GM23338 (cell line): Measurements from ENCODE around the gene NPPA.

Experiments
- POLR2AphosphoS5 ChIP-seq: IDR thresholded peaks from 2 replicates; pipeline ENCODE4 v1.6.1; 2016; ENCODE audit warnings: antibody characterized with exemption, low read depth
- ZNF114 ChIP-seq: fragments of 250-450 bp; sonication (Bioruptor Pico); IDR thresholded peaks from 2 replicates; pipeline ENCODE4 v1.5.0; 2020; ENCODE audit warnings: mild to moderate bottlenecking, moderate library complexity

- TF ChIP-seq POLR2AphosphoS5 (no peak), ZNF114 (CRISPR knock-in tag) (no peak)
These were observed 35.4 kb upstream of the NPPA start for GRCh38 chr1:11882814-11883538.
